SK-N-SH (cell line): Measurements from ENCODE around the gene CNST. TPM values are rescaled to one million over a fixed set of nuclear protein-coding genes. Genes with fewer than 3 reads are reported as not detected.

Source experiments
- CTCF ChIA-PET: fragments of 300-600, 350-600 bp; formaldehyde crosslinking; extraction: SDS; loops from one replicate; lab custom pipeline; 2021; lab: Yijun Ruan, JAX
- POLR2A ChIA-PET: fragments of 350-600 bp; sonication (Branson Sonifier 250); formaldehyde crosslinking; extraction: SDS; loops from one replicate; lab custom pipeline; 2020; ENCODE audit warnings: antibody characterized with exemption, inconsistent platforms; lab: Yijun Ruan, JAX
- DNase-seq: peaks from one replicate; pipeline ENCODE4 v3.0.0; 2012
- H2AFZ ChIP-seq: fragments of 200-600 bp; sonication (generic); 2 replicates; pipeline ENCODE4 v1.8.1; 2016; ENCODE audit warnings: antibody characterized with exemption, mild to moderate bottlenecking, low read depth
- H3F3A ChIP-seq: fragments of 200-600 bp; sonication (generic); replicated peaks from 2 replicates; pipeline ENCODE3; 2016; ENCODE audit warnings: antibody characterized with exemption, mild to moderate bottlenecking; ENCODE audit not compliant: insufficient read depth
- H3K27ac ChIP-seq, 2 experiments: fragments of 200-500 bp in 1 of 2; fragments of 200-600 bp in 1 of 2; sonication (Bioruptor generic) in 1 of 2; sonication (generic), shearing (Covaris generic) in 1 of 2; 2 replicates each; pipeline versions ENCODE4 v1.5.1 to v1.6.1; 2014 to 2016; ENCODE audit warnings: low read depth in 2 of 2, inconsistent platforms in 1 of 2, low read length in 1 of 2, mild to moderate bottlenecking in 1 of 2, mixed read lengths in 1 of 2
- H3K27me3 ChIP-seq: fragments of 200-600 bp; sonication (generic), shearing (Covaris generic); 2 replicates; pipeline ENCODE4 v1.6.1; 2016; ENCODE audit warnings: mixed run types; ENCODE audit not compliant: insufficient read depth
- H3K36me3 ChIP-seq, 2 experiments: fragments of 200-500 bp in 1 of 2; fragments of 200-600 bp in 1 of 2; sonication (Bioruptor generic) in 1 of 2; sonication (generic) in 1 of 2; replicated peaks in 1 of 2; 2 replicates each; pipeline versions ENCODE3 to v1.5.1; 2014 to 2016; ENCODE audit warnings: low read length in 1 of 2, mild to moderate bottlenecking in 1 of 2; ENCODE audit not compliant: insufficient read depth in 2 of 2, control insufficient read depth in 1 of 2
- H3K4me1 ChIP-seq, 2 experiments: fragments of 200-500 bp in 1 of 2; fragments of 200-600 bp in 1 of 2; sonication (Bioruptor generic) in 1 of 2; sonication (generic), shearing (Covaris generic) in 1 of 2; 2 replicates each; pipeline versions ENCODE4 v1.5.1 to v1.6.1; 2014 to 2016; ENCODE audit warnings: low read depth in 1 of 2, low read length in 1 of 2, mixed run types in 1 of 2; ENCODE audit not compliant: insufficient read depth in 2 of 2, control insufficient read depth in 1 of 2
- H3K4me2 ChIP-seq: fragments of 200-600 bp; sonication (generic), shearing (Covaris generic); 2 replicates; pipeline ENCODE4 v1.6.1; 2017; ENCODE audit warnings: mixed run types
- H3K4me3 ChIP-seq, 2 experiments: fragments of 200-500 bp in 1 of 2; fragments of 200-600 bp in 1 of 2; sonication (Bioruptor generic) in 1 of 2; sonication (generic), shearing (Covaris generic) in 1 of 2; 2 replicates each; pipeline versions ENCODE4 v1.5.1 to v1.8.1; 2014 to 2016; ENCODE audit warnings: low read depth in 2 of 2, inconsistent platforms in 1 of 2, low read length in 1 of 2, mild to moderate bottlenecking in 1 of 2, mixed read lengths in 1 of 2, moderate library complexity in 1 of 2
- H3K79me2 ChIP-seq: fragments of 200-600 bp; sonication (generic); 2 replicates; pipeline ENCODE4 v1.8.1; 2017; ENCODE audit warnings: mild to moderate bottlenecking; ENCODE audit not compliant: insufficient read depth
- H3K9ac ChIP-seq: fragments of 200-600 bp; sonication (generic); 2 replicates; pipeline ENCODE4 v1.6.1; 2017; ENCODE audit warnings: mixed run types
- H3K9me2 ChIP-seq: fragments of 200-600 bp; sonication (generic); 2 replicates; pipeline ENCODE4 v1.6.1; 2017; ENCODE audit warnings: mixed run types
- H3K9me3 ChIP-seq: fragments of 200-600 bp; sonication (generic); 2 replicates; pipeline ENCODE4 v1.6.1; 2017; ENCODE audit warnings: mixed run types, mild to moderate bottlenecking, moderate library complexity
- H4K20me1 ChIP-seq: fragments of 200-600 bp; sonication (generic); 2 replicates; pipeline ENCODE4 v1.6.1; 2017; ENCODE audit warnings: mild to moderate bottlenecking, mixed run types; ENCODE audit not compliant: insufficient read depth
- CHD2 ChIP-seq: fragments of 150-350 bp; IDR thresholded peaks from 2 replicates; pipeline ENCODE4 v1.6.1; 2018; ENCODE audit warnings: low read length; ENCODE audit not compliant: partially characterized antibody
- EP300 ChIP-seq, 2 experiments: IDR thresholded peaks; 2 replicates each; pipeline versions ENCODE4 v1.4.0 to v1.6.1; 2012; ENCODE audit warnings: borderline replicate concordance in 1 of 2, low read depth in 1 of 2, low read length in 1 of 2
- EZH2phosphoT487 ChIP-seq: fragments of 200-600 bp; sonication (generic); IDR thresholded peaks from 2 replicates; pipeline ENCODE4 v1.6.1; 2017; ENCODE audit warnings: low read depth, mixed run types, mild to moderate bottlenecking, antibody characterized with exemption, moderate library complexity, borderline replicate concordance
- FOSL2 ChIP-seq: IDR thresholded peaks from 2 replicates; pipeline ENCODE4 v1.4.0; 2012; ENCODE audit warnings: low read depth, mild to moderate bottlenecking, moderate library complexity, borderline replicate concordance
- FOXM1 ChIP-seq: IDR thresholded peaks from 2 replicates; pipeline ENCODE4 v1.4.0; 2012; ENCODE audit warnings: low read depth, mild to moderate bottlenecking
- MXI1 ChIP-seq: IDR thresholded peaks from 2 replicates; pipeline ENCODE4 v1.6.1; 2012; ENCODE audit warnings: mild to moderate bottlenecking, low read depth, low read length, improper control_type of control experiment
- POLR2AphosphoS5 ChIP-seq: IDR thresholded peaks from 2 replicates; pipeline ENCODE4 v1.6.1; 2012; ENCODE audit warnings: low read depth, low read length
- RXRA ChIP-seq: IDR thresholded peaks from 2 replicates; pipeline ENCODE4 v1.4.0; 2012; ENCODE audit warnings: low read depth, mild to moderate bottlenecking, borderline replicate concordance
- SIN3A ChIP-seq: IDR thresholded peaks from 2 replicates; pipeline ENCODE4 v1.6.1; 2012; ENCODE audit warnings: low read depth, mild to moderate bottlenecking, low read length, moderate library complexity, borderline replicate concordance
- TAF1 ChIP-seq: IDR thresholded peaks from 2 replicates; pipeline ENCODE4 v1.6.1; 2012; ENCODE audit warnings: low read depth, mild to moderate bottlenecking, low read length, moderate library complexity, borderline replicate concordance
- TEAD4 ChIP-seq: IDR thresholded peaks from 2 replicates; pipeline ENCODE4 v1.4.0; 2012; ENCODE audit warnings: mild to moderate bottlenecking, borderline replicate concordance; ENCODE audit not compliant: insufficient read depth
- USF1 ChIP-seq: IDR thresholded peaks from 2 replicates; pipeline ENCODE4 v1.4.0; 2012; ENCODE audit warnings: low read depth, borderline replicate concordance
- USF2 ChIP-seq: fragments of 150-350 bp; IDR thresholded peaks from 2 replicates; pipeline ENCODE4 v1.6.1; 2017; ENCODE audit warnings: antibody characterized with exemption, low read length, low read depth, borderline replicate concordance
- WGBS: methylation state at CpG from one replicate; pipeline ENCODE4 v1.1.6; 2017; ENCODE audit warnings: low lambda C conversion rate; 5-methylcytosine and 5-hydroxymethylcytosine counted together
- polyA plus RNA-seq, 3 experiments: library from polyadenylated mRNA; depleted of rRNA; stranded (reverse); fragments of >200 nt; gene quantifications; 2 replicates each; pipeline ENCODE4 v1.2.3, GENCODE V29; 2012
- TF ChIP-seq, protein P1 (sequence below): IDR thresholded peaks from 2 replicates; pipeline ENCODE4 v1.4.0; 2012; ENCODE audit warnings: low read depth, borderline replicate concordance
- TF ChIP-seq, protein P2 (sequence below): fragments of 150-350 bp; IDR thresholded peaks from 2 replicates; pipeline ENCODE4 v1.6.1; 2016; ENCODE audit warnings: mild to moderate bottlenecking, low read depth, low read length
- TF ChIP-seq, protein P3 (sequence below): fragments of 200-600 bp; sonication (generic); IDR thresholded peaks from 2 replicates; pipeline ENCODE4 v1.6.1; 2017; ENCODE audit warnings: antibody characterized with exemption, mild to moderate bottlenecking, moderate library complexity

Gene CNST
- polyA plus RNA-seq, 1 of the 3 experiments (the other 2 are of a cell fraction): 21.7 TPM

GRCh38 chr1:246708166-246708565 lies 141.9 kb downstream of the CNST start:
- no peak for DNase-seq
- CTCF ChIA-PET: interaction anchor here (1.0 kb wide), 3 partner anchors 8 to 46 kb away, joined by 3 read pairs; no protein-coding TSS in a partner anchor
- H2AFZ ChIP-seq: no peak overlapping the region

GRCh38 chr1:246709196-246709595 lies 142.9 kb downstream of the CNST start:
- no peaks in the 10 kb centered on the region for H3K79me2 ChIP-seq
- H3K4me2 ChIP-seq: no peak overlapping the region
- no peaks in the 10 kb centered on the region for H3K9me3 ChIP-seq
- no peak for DNase-seq
- no peaks in the 10 kb centered on the region for H4K20me1 ChIP-seq
- no peak overlapping the region for H3K9ac ChIP-seq
- WGBS: 75% methylated on average over 4 of the region's 4 CpGs
- peaks cover 16% of the 10 kb centered on the region for H3F3A ChIP-seq
- no peak overlapping the region for H3K4me3 ChIP-seq
- no peak overlapping the region for H3K27ac ChIP-seq
- ChIA-PET POLR2A (no interaction called here), CTCF (interaction anchor here (1.0 to 1.7 kb wide), 3 partner anchors 13 to 28 kb away, joined by 3 read pairs; partner anchors contain the start of gene SCCPDH)
- H3K9me2 ChIP-seq: no peaks in the 10 kb centered on the region
- H2AFZ ChIP-seq: no peak overlapping the region
- no peaks in the 10 kb centered on the region for H3K36me3 ChIP-seq
- no peaks in the 10 kb centered on the region; the same call in 1 of the 2 replicates for H3K27me3 ChIP-seq
- 0 out of 4 replicates have a peak, but pooled peaks cover 0 to 4% of the 10 kb centered on the region in 2 experiments for H3K4me1 ChIP-seq
- no peak for TF ChIP-seq EZH2phosphoT487
- TF ChIP-seq TEAD4: no peak
- TF ChIP-seq, protein P1, sequence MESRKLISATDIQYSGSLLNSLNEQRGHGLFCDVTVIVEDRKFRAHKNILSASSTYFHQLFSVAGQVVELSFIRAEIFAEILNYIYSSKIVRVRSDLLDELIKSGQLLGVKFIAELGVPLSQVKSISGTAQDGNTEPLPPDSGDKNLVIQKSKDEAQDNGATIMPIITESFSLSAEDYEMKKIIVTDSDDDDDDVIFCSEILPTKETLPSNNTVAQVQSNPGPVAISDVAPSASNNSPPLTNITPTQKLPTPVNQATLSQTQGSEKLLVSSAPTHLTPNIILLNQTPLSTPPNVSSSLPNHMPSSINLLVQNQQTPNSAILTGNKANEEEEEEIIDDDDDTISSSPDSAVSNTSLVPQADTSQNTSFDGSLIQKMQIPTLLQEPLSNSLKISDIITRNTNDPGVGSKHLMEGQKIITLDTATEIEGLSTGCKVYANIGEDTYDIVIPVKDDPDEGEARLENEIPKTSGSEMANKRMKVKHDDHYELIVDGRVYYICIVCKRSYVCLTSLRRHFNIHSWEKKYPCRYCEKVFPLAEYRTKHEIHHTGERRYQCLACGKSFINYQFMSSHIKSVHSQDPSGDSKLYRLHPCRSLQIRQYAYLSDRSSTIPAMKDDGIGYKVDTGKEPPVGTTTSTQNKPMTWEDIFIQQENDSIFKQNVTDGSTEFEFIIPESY: no peak
- TF ChIP-seq, protein P2, sequence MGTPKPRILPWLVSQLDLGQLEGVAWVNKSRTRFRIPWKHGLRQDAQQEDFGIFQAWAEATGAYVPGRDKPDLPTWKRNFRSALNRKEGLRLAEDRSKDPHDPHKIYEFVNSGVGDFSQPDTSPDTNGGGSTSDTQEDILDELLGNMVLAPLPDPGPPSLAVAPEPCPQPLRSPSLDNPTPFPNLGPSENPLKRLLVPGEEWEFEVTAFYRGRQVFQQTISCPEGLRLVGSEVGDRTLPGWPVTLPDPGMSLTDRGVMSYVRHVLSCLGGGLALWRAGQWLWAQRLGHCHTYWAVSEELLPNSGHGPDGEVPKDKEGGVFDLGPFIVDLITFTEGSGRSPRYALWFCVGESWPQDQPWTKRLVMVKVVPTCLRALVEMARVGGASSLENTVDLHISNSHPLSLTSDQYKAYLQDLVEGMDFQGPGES: no peak
- TF ChIP-seq EP300 (IDR thresholded peaks at IDR 0.05; ENCODE audit: borderline replicate concordance in 1 of 2, low read depth in 1 of 2, low read length in 1 of 2): no peak
- TF ChIP-seq RXRA: no peak
- TF ChIP-seq FOSL2: no peak
- no peak for TF ChIP-seq POLR2AphosphoS5
- no peak for TF ChIP-seq TAF1
- TF ChIP-seq, protein P3, sequence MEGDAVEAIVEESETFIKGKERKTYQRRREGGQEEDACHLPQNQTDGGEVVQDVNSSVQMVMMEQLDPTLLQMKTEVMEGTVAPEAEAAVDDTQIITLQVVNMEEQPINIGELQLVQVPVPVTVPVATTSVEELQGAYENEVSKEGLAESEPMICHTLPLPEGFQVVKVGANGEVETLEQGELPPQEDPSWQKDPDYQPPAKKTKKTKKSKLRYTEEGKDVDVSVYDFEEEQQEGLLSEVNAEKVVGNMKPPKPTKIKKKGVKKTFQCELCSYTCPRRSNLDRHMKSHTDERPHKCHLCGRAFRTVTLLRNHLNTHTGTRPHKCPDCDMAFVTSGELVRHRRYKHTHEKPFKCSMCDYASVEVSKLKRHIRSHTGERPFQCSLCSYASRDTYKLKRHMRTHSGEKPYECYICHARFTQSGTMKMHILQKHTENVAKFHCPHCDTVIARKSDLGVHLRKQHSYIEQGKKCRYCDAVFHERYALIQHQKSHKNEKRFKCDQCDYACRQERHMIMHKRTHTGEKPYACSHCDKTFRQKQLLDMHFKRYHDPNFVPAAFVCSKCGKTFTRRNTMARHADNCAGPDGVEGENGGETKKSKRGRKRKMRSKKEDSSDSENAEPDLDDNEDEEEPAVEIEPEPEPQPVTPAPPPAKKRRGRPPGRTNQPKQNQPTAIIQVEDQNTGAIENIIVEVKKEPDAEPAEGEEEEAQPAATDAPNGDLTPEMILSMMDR: no peak
- no peak for TF ChIP-seq USF2
- no peak for TF ChIP-seq USF1
- no peak for TF ChIP-seq MXI1
- TF ChIP-seq FOXM1: no peak
- TF ChIP-seq SIN3A: no peak
- no peak for TF ChIP-seq CHD2

More at GRCh38 chr1:246708166-246708565, 141.9 kb downstream of the CNST start:
- POLR2A ChIA-PET: no interaction called here
- Histone ChIP-seq H3K27me3 (no peaks in the 10 kb centered on the region; the same call in 1 of the 2 replicates), H3K36me3 (no peaks in the 10 kb centered on the region), H3K4me2 (no peak overlapping the region), H4K20me1 (no peaks in the 10 kb centered on the region)
- 81% methylated on average over 6 of the region's 6 CpGs for WGBS
- no peak for TF ChIP-seq USF1
- TF ChIP-seq, all 33 proteins: peak for 0
- Histone ChIP-seq H3K4me3 (no peak overlapping the region), H3K27ac (0 out of 4 replicates have a peak overlapping the region, but pooled peaks of 1 of the 2 experiments have one; percentile 8), H3K9me3 (no peaks in the 10 kb centered on the region), H3K79me2 (no peaks in the 10 kb centered on the region), H3K4me1 (peaks cover 0 to 4% of the 10 kb centered on the region in 2 experiments; a peak in 1 of 4 replicates), H3K9ac (no peak overlapping the region), H3F3A (peaks cover 16% of the 10 kb centered on the region), H3K9me2 (no peaks in the 10 kb centered on the region)
